GM19035 (cell line): ENCODE results near the gene SHH.

Experiments used
- ATAC-seq: cut with Tn5 transposase; IDR thresholded peaks from one replicate; pipeline ENCODE4 v1.9.1; 2021; ENCODE audit not compliant: unreplicated experiment

Gene SHH

DNA sequence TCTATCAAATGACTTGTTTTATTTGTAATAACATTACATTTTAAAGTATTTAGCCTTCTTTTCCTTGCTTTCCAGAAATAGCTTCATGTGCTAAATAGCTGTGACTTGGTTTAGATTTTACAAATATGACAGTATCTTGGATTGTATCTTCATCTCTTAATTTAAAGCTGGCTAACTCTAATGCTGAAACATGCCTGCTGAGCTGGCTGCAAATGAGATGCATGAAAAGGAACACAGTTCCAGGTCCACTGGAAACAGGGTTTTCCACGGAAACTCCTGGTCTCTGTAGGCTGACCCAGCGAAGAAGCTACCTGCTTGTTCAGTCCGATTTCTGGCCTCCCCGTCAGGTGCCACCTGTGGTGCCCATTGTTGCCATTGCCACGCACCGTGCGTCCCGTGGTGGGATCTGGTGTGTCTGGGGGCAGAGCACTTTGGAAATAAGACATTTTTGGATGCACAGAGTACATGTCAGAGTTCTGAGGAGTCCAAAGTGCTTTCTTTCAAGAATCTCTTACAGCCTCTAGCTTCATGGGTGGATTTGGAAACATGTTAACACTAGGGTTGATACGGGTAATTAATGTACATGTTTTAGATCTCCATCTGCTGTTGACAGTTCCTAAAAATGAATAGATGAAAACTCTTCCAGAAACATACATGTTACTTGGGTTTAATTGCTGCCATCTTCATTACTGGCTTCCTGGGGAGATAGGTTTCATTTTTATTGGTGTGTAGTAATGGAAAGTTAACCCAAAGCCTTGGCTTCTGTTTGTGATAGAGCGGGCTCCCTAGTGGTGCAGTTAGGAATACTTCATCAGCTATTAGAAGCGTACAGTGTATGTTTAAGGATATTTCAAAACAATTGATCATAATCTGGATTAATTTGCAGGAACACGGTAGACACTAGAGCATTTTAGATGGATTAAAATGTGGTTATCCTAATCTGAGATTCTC lies 45.0 kb downstream of the SHH start:
- no peak for ATAC-seq

DNA sequence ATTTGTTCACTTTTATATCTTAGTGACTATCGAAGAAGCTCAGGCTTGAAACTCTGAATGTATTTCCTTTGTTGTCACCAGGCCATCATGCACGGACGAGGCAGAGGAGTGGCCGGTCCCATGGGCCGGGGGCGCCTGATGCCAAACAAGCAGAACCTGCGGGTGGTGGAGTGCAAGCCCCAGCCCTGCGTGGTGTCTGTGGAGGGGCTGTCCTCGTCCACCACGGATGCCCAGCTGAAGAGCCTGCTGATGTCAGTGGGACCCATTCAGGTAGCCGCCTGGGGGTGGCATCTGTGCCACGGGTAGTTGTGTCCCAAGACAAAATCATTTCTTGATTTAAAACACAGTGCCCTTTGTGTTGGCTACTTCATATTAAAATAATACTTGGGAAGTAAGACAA lies 45.9 kb downstream of the SHH start:
- no peak for ATAC-seq

DNA sequence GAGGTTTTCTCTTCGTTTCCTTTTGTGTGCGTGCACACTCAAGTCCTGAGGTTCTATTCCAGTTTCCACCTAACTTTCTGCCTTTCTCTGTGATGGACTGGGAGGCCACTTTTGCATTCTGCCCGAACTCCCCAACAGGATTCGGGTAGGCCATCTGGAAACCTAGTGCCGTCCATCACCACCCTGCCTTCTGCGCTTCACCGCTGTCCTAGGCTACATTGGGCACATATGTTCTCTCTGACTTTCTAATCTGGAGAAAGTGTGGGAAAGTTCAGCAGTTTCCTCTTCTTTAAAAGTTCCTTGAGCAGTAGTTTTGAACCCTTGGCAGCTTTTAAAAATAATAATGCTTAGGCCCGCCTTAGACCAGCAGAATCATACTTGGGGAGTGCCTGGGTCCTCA lies 46.8 kb downstream of the SHH start:
- no peak for ATAC-seq

DNA sequence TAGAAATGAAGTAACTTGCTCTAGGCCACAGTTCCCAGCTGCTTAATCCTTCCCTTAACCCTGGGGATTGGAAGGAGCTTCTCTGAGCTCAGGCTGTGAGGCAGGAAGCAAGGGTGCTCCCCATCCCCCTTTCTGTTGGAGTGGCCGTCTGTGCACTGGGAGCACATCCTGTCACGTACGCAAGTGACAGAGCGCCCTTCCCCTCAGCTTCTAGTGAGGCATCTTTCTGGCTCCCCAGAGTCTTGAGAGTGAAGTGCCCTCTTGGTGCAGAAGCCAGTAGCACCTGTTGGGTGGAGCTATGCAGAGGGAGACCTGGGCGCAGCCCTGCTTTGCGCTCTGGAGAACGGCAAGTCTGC lies 47.8 kb downstream of the SHH start:
- no peak for ATAC-seq

DNA sequence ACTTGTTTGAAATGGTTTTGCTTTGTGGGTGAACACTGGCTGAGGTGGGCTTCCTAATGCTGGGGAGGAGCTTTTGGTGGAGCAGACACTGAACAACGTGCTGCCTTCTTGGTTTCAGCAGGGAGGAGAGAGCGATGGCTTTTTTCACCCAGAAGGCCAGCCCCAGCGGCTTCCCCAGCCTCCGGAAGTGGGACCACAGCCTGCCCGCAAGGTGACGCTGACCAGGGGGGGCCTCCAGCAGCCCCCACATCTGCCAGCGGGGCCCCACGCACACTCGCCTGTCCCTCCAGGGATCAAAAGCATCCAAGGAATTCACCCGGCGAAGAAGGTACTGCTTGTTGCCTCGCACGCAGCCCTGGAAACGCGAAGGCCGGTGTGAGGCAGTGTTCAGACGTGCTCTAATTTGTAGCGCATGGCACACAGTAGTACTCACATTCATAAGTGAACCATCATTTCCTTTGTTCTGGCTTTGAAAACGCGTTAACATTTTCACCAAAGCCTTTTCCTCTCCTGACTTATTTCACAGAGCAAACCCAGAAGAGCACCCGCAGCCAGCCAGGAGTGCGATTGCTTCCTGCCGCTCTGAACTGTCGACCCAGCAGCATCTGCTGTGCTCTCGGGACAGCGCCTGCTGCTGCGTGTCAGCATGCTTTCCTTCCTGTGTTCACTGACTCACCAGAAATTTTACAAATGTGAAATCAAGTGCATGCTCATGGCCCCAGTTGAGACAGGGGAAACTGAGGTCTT lies 48.4 kb downstream of the SHH start:
- ATAC-seq = no peak

DNA sequence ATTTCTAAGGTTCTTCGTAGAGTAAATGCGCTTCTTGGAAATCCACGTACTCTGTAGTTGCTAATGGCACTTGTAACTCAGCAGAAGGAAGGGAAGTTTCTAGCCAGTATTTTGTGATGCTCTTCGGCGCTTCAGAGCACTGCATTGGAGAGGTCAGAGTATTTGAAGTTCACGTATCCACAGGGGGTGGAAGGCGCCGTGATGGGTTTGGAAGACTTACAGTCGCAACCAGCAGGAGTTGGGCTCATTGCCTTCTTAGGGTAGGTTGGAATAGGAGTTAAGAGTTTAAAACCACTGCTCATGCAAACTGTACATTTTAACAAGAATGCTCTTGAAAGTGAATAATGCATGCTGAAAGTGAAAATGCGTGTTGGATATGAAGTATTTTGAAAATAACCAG lies 49.1 kb downstream of the SHH start:
- no peak for ATAC-seq

DNA sequence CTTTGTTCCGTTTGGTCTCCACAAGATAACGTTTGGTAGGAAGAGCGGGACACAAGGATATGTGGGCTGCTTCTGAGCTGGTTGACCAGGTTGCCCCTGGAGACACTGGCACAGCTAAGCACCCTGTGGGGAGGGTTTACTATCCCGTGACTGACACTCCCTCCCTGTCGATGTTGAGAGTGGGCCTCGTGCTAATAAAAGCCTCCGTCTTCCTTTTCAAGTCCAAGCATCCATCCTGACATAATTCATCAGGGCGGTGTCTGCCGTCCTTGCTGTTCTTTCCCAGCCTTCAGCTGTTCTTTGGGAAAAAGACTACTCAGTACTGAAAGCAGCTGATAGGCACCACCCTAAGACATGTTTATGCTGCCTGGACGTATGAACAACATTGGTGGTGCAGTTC lies 49.6 kb downstream of the SHH start:
- ATAC-seq = no peak

DNA sequence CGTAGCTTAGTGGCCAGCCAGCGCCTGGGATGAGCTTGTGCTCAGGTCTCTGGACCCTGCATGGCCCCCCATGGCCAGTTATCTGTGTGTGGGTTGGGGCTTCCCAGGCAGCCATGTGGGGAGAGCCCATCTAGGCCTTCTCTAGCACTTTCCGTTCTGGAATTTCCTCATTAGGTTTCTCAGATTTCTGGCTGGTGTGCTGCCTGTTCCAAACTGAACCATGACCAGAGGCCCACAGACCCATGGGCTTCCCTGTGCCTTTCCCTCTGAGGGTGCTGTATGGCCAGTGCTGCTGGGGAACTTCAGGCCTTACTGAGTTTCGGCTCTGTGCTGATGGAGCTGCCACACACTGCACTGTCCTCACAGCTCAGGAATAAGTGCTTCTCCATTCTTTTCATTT lies 50.2 kb downstream of the SHH start:
- ATAC-seq = no peak

DNA sequence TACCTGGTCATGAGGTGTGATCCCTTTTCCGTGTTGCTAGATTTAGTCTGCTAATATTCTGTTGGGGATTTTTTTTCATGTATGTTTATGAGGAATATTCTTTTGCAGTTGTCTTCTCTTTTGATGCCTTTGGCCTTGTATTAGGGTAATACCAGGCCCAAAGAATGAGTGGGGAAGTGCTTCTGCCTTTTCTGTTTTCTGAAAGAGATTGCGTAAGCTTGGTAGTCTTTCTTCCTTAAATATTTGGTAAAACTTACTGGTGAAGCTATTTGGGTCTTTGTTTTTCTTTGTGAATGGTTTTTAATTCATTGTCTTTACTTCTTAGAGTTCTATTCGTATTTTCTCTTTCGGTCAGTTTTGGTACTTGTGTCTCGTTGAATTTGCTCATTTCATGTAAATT lies 51.1 kb downstream of the SHH start:
- ATAC-seq = no peak

DNA sequence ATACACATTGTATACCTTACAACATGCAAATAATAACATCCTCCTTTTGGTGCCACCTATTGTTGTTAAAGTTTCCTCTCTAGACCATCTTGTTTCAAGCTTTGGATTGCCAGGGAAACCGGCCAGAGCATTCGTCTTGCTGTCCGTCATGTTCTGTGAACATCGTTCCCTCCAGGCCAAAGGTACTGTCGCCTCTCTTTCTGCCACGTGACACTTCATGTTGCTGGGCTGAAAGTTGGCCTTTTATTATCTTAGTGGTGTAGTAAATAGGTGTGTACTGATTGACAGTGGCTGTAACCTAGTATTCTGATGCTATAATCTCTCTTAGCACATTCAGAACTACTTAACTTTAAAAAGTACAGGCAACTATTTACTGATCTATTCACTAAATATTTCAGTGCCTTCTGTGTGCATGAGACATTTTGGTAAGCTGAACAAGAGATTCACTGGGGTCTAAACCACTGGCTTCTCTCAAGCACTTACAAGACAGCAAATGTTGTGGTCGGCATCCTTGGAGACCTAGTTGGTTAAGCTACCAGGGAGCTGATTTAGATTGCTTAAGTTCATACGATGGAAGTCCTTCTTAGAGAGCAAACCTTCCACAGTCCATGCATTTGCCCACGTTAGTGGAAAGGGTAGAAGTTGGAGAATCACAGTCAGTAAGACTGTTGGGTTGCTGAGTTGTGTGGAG lies 52.4 kb downstream of the SHH start:
- ATAC-seq = no peak

DNA sequence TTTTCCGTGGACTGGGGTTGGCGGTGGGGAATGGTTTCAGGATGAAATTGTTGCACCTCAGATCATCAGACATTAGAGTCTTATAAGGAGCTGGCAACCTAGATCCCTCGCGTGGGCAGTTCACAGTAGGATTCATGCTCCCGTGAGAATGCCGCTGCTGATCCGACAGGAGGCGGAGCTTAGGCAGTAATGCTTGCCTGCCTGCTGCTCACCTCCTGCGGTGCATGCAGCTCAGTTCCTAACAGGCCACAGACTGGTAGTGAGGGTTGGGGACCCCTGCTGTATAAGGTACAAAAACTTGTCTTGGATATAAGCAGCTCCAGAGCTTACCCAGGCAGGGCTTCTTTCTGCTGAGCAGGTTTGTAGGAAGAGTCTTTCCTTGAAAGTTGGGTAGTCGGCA lies 53.9 kb downstream of the SHH start:
- ATAC-seq = no peak

DNA sequence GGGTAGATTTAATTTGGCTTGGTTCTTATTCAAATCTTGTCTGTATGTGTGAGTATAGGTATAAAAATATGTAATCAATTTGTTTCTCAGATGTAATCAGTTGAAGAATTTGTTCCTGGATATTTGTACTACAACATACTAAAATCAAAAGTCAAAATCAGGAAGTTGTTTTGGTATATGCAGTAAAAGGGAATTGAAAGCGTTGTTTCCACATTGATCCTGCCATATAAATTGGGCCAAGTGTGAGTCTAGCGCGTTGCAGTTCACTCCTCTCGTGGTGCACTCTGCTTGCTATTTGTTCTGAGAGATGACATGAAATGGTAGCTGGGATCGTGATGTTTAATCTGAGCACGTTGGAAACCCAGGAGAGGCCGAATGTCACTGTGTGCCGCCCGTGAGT lies 55.9 kb downstream of the SHH start:
- no peak for ATAC-seq

DNA sequence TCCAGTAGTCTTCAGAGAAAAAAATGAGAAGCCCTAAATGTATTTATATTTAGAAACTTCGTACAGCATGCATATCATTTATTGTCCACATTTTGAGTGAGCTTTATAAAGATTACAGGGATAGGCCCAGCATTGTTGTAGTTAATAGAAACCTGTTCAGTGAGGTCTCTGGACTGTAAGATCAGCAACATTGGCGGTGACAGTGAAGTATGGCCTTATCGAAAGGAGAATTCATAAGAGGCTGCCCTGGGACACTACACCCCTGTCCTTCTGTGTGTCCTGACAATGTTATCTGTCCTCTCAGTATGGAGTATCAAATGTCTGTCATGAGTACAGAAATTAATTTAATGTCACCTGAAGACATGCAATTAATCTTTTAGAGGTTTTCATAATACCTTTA lies 57.2 kb downstream of the SHH start:
- no peak for ATAC-seq

DNA sequence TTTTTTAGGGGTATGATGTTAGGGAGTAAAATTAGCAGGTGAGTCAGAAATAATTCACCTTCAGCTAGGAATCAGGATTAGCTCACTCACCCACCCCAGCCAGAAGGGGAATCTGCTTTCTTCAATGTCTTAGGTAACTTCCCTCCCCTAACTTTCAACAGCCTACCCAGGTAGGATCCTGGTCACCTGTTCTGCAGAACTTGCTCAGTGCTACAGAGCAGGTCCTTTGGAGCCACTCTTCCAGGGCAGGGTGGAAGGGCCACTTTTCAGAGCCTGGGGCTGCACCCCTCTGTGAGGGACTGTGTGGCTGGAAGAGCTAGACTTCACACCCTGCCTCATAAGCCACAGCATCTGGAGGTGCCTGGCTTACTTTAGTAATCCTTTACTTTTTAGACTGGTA lies 58.1 kb downstream of the SHH start:
- ATAC-seq = no peak

DNA sequence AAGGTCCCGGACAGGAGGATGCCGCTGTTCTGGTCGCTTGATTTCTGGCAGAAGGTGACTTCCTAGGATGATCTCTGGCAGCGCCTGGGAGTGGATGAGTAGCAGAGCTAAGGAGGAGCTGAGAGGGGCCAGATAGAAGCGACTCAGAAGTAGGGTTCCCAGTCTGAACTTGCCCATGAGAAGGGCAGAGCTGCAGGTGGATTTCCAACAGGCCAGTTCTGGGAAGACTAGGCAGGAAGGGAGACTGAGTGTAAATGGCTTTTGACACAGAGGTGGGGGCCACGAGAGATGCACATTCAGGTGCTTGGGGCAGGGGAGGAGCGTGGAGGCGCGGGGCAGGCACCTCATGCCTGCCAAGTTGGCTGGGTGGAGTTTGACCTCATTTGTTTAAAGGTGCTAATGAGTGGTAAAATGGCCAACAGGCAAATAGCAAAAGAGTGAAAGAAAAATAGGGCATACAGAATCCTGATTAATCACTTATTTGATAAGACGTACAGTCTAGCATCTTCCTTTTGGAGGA lies 58.8 kb downstream of the SHH start:
- ATAC-seq = no peak

DNA sequence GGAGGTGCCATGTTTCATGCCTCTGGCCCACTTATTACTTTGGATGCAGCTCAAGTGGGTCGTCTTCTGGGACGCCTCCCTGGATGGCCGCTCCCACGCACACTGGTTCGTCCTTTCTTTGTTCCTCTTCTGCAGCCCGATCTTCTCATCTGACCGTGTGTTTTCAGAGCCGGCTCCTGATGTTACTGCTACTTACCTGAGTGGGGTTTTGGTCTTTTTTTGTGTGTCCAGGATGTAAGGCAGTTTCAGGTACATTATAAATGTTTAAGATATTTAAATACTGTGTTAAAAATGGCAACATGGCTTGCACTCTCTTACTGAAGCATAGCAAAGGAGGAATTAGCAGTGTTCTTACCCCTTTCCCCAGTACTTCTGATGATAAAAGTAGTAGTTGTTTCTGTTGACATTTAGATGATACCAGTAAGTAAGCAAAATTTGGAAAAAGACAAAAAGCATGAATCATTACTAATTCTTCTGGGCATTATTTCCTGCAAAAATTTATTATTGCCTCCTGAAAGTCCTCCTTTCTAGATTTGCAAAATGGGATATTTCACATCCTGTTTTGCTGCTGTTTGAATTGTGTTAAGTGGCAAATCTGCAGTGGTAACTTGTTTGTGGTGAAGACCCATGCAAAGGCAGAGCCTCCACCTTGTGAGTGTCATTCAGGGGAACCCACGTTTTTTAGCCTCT lies 59.4 kb downstream of the SHH start:
- peak; percentile 63 for ATAC-seq

DNA sequence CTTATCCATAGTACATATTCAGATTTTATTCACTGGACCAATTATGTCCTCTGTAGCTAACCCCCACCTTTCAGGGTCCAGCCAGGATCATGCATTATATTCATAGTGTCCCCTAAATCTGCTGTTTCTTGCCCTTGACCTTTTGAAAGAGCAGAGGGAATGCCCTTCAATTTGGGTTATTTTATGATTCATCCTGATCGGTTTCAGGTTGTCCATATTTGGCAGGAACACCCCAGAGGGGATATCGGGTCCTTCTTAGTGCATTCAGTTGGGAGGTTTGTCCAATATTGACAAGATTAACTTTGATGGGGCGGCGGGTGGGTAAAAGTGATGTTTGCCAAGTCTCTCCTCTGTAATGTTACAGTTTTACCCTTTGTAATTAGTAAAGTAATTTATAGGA lies 60.9 kb downstream of the SHH start:
- ATAC-seq = no peak

DNA sequence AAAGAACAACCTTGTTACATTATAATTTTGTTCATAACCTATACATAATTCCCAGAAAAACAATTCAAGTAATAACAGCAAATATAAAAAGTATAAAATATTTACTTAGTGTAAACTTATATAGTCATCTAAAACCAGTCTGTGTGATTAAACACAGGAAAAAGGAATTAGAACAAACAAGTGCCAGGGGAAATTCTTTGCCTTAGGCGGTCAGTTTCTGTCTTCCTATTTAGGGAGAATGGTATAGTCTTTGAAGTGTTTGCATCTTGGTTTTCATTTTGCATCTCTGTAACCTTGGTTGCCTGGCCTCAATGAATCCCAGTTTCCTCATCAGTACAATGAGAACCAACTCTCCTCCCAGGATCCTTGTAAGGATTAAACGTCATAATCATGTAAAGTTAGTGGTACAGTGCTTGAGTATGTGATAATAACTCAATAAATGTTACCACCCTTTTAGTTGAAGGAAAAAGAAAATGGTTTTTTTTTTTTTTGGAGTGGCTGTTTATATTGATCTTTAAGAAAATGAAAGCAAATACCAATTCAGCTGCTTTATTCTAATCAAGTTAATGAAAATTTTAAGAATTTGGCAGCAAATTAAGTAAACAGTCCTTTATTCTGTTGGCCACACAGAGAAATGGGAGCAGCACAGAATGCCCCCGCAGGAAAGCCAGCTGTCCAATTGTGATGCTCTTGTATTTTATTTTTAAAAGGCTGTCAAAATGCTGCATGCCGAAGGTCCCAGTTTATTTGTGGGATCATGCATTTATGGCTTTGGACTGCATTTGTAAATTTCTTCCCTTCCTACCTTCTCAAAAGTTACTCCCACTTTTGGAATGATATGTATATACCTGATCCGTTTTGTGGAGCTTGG lies 61.8 kb downstream of the SHH start:
- ATAC-seq = no peak
